ENCODE measurements around the gene MAD1L1.
"Not testable (repeated sequence)": the region's sequence is repeated elsewhere in the genome, so short reads cannot be mapped to it uniquely, and the experiment has no call there.

MAD1L1 gene

DNA sequence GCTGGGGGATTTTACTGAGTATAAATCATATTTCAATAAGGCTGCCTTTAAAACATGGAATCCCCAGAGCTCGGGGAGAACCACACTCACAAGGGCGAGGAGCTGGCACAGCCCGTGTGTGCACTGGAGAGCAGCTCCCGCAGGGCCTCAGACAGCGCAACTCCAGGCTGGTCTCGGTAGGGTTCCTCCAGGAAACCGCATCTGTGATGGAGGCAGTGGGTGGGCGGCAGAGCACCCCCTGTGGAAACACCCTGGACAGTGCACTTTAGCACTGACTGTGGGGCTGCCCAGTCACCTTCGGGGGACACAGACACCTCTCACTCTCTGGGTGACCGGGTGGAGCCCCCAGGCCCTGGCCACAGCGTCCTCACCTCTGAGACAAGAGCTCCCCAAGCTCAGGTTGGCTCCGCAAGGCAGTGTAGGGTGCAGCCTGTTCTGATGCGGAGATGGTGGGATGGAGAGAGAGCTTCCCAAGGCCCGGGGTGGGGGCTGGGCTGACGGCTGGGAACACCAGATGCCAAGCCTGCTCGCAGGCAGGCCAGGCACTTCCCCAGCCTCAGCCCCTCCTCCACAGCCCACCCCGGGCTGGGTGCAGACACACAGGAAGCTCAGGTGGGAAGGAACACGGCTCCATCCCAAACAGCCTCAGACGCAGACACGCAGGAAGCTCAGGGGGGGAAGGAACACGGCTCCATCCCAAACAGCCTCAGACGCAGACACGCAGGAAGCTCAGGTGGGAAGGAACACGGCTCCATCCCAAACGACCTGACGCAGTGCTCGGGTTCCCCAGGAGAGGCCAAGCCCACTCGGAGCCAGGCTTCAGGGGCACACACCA is 224.4 kb downstream of the MAD1L1 start:
- DNase-seq: no peak

DNA sequence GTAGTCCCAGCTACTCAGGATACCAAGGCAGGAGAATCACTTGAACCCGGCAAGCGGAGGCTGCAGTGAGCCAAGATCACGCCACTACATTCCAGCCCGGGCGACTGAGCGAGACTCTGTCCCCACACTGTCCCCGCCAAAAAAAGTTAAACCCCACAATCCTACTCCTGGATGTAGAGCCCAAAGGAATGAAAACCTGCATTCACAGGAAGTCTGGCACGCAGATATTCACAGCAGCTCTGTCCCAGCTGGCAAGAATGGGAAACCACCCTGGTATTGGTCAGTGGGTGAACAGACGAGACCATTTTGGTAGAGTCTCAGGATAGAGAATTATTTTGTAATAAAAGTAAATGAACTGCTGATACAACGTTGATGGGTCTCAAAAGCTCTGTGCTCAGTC is 225.2 kb downstream of the MAD1L1 start:
- no peak for DNase-seq

DNA sequence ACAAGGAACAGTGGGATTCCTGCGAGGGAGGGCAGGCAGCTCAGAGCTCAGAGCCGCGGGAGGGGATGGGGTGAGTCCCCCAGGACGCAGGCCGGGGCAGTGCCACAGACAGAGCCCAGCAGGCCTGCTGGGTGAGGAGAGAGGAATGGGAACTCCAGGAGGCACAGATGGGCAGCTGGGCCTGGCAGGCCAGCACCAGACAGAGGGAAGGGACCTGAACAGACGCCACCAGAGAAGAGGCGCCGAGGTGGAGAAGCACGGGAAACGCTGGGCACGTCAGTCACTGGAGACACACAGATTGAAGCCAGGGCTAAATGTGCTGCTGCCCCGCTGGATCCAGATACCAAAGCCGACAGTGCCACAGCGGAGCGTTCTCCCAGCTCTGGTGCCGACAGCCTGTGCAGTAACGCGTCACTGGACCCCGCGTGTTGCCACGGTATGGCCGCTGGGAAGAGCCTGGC is 225.8 kb downstream of the MAD1L1 start:
- DNase-seq: no peak

DNA sequence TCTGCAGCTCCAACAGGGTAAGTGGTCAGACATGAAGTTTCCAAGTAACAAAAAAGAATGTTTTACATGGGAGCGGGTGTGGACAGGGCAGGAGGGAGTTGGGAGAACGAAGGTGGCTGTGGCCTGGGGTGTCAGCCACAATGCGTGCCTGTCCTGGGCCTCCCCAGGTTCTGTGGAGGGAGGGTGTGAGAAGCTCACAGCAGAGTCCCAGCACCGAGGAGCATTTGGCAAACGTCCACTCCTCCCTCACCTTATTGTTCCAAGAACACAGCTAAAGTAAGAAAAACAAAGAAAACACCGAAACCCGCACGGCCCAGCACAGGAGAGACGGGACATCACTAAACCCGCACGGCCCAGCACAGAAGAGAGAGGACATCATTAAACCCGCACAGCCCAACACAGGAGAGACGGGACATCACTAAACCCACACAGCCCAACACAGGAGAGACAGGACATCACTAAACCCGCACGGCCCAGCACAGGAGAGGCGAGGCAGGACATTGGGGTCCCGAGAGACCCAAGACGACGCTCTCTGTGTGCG is 226.4 kb downstream of the MAD1L1 start:
- DNase-seq: no peak

DNA sequence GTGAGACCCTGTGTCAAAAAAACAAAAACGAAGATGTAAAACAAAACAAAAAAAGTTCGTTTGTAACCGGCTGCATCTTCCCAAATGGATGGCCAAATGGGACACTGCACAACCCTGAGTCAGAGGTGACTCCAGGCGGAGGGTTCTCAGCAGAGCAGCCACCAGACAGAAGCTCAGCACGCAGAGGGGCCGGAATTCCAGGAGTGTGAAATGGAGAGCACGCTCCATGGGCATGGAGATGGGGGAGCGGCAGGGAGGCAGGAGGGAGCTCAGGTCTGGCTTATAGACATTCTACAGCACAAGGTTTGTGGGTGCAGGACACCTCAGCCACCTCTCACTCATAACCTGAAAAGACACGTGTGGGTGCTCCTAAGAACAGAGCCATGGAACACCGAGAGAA is 227.0 kb downstream of the MAD1L1 start:
- no peak for DNase-seq

DNA sequence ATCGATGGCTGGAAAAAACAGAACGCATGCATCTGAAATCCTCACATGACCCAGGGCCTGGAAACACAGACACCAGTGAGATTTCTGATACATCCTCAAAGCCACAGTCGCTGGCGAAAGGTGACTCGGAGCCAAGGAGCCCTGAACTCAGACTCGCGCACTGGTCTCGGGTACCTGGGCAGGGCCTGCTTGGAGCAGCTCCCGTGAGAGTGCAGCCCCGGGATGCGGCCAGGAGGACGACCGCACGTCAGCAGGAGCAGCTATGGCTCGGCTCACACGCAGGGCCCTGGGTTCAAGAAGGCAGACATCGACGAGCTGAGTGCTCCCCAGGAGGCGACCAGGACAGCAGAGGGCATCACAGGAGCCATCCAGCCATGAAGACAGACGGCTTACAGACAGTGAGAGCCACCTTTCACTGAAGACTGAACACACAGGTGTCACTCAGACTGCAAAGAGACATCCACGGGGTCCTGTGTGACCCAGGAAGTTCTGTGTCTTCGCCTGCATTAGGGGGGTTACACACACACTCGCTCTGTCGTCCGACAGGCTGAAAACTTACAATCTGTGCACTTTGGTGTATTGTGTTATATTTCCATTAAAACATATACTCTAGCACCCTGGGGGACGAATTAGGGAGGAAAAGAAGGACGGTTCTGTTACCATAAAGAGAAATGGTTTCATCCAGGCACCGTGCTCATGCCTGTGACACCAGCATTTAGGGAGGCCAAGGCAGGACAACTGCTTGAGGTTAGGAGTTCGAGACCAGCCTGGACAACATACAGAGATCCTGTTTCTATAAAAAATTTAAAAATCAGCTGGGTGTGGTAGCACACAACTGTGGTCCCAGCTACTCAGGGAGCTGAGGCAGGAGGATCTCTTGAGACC is 227.7 kb downstream of the MAD1L1 start:
- DNase-seq: no peak

DNA sequence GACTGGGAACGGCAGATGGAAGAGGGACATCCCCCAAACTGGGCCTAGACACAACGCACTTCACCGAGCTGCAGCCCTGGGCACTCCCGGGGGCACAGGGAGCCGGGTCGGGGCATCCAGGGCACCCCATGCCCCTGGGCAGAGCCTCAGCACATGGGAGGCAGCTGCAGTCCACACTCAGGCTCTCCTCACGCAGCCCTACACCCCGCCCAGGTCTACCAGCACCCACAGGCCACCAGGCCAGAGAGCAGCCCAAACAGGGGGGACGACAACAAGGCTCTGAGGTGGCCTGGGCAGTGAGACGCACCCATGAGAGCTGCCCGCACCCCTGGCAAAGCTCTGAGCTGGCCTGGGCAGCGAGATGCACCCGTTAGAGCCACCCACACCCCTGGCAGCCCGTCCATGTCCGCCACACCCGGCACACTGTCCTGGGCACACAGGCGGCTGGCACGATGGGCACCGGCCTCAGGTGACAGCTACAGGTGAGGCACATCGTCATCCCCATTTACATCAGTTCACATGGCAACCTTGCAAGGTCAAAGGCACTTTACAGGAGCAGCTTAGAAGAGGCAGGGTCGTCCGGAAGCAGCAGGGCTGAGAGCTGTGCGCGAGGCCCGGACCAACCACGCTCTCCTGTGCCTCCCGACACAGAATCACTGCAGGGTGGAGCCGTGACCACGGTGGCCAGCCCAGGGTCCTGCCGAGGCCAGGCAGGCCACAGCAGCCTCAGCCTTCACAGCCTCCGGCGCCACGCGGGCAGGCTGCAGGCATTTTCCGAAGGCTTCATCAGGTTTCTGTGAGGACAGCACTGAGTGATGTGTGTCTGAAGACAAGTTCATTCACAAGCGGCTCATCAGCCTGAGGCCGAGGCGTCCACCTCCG is 228.6 kb downstream of the MAD1L1 start:
- DNase-seq: no peak

DNA sequence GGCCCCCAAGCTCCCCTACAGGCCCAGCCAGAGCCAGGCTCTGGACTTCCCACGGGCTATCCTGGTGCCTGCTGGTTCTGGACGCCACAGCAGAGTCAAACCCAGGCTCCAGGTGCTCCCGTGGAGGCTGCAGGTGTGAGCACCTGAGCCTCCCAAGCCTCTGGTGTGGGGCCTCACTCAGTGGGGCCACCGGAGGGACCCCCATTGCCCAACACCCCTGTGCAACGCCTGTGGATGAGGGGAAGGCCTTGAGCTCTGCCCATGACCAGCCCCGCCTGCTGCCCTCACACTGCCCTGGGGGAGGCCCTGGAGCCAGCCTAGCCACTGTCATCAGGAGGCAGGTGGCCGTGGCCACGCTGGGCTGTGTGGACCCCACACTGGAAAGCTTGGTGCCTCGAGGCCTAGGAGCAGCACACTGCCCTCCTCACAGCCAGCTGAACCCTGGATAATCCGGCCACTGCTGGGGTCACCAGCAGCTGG is 229.3 kb downstream of the MAD1L1 start:
- no peak for DNase-seq

DNA sequence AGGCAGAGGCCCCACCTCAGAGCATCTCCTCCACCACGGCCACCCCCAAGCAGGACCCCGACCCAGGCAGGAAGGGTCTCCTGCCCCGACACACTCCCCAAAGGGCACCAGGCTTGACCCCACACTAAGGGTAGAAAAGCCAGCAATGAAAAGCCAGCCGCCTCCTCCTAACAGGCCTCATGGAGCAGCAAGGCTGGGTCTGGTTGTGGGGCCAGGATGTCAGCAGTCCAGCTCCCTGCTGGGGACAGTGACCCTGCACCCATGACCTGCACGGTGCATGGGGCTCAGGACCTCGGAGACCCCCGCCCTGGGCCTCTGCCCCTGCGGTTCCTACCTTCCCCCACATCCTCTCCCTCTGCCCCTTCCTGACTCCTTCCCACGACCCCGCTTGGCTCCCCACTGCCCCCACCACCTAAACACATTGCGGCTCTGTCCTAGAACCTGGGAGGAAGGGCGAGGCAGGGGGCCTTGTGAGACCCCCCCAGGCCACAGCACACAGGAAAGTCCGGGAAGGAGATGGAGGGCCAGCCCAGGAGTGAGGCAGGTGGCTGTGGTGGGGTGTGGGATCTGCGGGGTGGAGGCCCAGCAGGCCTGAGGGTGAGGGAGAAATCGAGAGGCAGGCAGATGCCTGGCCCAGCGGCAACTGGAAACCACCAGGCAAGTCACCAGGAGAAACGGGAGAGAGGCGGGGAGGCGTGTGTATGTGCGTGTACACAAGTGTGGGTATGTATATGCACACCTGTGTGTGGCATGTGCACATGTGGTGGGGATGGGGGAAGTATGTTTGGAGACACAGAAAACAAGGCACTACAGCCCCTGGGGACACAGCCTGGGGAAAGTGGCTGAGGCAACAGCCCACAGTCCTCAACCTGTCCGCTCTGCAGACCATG is 229.9 kb downstream of the MAD1L1 start:
- no peak for DNase-seq

DNA sequence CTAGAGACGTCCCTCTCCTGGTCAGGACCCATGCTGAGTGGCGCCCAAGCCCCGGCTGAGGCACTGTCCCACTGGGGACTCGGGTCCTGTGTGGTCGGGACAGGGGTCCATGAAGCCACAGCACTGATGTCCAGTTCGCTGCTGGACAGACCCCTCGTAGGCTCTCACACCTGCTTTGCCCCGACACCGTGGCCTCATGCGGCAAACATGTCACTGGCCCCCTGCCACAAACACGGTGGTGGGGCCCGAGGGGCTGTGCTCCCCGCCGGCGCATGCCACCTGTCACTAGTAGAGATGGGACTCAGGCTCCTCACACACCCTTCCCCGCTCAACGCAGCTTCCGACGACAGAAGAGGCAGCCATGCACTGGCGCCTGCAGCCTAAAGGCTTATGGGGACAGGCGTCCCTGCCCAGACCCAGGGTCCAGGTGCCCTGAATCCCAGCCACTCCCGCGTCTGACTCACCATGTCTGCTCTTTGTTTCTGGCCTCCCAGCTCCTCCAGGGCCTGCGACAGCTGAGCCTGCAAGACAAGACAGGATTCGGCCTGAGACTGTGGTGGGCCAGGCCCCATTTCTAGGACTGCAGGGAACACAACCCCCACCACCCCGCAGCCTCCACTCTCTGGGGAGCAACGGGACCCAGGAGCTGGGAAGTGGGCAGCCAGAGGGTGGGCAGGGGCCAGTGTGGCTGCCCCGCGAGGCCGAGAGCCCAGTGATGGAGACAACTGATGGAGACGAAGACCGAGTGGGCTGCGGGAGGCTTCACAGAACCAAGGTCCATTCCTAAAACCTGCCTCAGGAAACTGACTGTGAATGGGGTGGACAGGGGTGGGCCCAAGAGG is 230.9 kb downstream of the MAD1L1 start:
- no peak for DNase-seq

DNA sequence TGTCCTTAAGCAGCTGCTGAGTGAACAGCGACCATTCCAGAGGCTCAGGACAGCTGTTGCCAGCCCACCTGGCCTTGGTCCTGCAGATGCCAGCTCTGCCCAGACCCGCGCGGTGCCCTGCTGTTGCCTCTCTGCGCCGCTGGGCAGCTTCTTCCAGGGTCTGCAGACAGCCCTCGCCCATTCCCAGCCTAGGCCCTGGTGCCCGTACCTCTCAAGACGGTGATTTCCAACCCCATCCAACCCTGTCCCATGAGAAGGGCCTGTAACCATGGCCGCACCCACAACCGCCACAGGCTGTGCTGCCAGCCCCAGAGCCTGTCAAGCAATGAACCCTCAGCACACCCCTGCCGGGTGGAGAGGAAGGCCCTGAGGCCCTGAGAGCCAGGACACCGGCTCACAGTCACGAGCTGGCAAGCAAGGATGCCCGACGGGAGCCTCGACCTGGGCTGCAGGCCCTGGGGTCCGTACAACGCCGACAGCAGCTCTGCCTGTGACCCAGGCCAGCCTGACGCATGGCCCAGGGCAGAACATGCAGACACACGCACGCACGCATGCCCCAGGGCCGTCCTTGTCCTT is 231.9 kb downstream of the MAD1L1 start:
- DNase-seq: no peak

DNA sequence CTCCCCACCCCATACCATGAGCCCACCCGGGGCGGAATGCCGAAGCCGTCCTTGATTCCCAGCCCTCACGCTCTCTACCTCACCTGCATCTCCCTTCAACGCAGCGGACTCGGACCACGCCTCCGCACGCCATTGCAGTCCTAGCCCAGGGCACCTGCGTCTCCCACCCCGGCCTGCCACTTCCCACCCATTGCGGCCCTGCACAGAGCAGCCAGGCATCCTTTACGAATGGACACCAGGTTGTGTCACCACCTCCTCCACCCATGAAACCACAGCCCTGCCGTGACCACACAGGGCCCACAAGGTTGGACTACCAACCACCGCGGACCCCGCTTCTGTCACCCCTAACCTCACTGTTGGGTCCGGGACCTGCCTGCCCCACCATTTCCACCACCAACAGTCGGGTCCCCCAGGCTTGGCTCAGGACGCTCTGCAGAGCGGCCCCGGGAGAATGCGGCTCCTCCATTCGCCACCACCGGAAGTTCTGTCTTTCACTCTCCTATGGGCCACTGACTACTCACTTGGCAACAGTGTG is 232.5 kb downstream of the MAD1L1 start:
- no peak for DNase-seq

DNA sequence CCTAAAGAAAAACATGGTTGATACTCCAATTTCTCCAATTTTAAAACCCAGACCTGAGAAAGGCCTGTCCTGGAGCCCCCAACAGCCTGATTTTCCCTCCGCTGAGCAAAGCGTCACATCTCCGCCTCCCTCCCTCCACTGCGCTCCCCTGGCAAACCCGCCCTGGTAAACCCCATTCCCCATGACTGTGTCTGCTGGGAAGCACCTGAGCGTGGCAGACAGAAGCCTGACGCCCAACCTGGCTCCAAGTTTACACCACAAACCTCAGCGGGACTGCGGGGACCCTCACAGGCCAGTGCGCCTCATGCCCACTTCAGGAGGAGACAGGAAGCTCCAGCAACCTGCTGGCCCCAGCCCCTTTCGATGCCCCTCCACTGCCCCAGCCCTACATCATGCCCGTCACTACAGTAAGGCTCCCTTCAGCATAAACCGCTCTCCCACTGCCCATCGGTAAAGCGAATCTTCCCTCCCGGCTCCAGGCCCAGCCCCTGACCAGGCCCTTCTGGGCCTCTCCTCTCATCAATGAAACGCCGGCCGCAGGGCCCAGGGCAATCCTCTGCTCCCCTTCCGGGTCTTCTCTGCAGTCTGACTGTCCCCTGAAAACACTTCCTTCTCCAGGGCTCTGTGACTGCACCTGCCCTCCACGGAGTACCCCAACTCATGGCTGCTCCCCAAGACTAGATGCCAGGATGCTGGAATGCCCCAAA is 233.3 kb downstream of the MAD1L1 start:
- DNase-seq: no peak

DNA sequence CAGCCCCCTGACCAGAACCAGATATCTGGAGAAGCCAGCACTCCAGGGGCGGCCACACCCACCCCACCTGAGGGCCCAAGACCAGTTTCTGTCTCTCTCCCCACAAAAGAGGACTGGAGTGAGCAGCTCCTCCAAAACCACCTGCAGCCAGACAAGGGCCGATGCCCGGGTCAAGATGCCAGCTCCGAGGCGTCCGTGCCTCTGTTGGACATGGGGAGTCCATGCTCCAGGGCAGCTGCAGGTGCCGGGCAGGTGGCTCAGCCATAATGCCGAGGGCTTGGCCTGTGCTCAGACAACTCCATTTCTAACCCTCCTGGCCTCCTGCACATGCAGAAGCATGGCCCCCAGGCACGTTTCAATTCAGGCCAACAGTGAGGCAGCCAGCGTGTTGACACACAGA is 234.6 kb downstream of the MAD1L1 start:
- DNase-seq: no peak

DNA sequence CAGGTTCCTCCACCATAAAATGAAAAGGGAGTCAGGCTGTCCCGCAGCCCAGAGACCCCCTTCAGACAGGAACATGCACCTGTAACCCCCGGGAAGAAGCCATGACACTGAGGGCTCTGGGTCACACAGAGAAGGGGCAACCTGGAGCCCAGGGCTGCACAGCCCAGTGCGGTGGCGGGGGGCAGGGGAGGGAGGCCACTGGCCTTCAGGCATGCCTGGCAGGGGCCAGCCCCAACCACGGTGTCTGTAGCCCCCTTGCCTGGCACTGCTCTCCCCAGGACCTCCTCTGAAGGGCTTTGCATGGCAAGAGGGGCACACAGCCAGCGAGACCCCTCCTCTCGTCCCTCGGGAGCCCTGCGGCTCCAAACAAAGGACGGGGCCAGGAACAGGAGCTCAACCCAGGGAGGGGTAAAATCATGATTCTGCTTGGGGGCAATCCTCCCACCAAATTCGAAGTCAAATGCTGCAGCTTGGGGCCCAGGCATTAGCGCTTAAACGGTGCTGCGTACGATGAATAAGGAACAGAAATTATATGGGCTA is 235.1 kb downstream of the MAD1L1 start:
- DNase-seq: no peak

DNA sequence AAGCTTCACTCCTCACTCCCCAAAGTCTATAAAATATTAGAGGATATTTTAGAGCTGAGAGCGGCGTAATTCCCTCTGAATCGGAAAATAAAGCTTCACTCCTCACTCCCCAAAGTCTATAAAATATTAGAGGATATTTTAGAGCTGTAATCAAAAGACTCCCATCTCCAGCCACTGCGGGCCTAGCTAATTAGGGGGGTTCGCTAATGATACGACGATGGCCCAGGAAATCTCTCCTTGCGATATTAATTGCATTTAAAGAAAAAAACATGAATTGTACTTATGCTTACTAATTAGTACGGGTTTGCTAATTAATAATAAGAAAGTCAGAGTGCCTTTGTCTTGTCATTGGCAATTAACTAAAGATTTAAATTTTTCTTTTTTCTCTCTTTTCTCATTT is 235.9 kb downstream of the MAD1L1 start:
- no peak for DNase-seq

DNA sequence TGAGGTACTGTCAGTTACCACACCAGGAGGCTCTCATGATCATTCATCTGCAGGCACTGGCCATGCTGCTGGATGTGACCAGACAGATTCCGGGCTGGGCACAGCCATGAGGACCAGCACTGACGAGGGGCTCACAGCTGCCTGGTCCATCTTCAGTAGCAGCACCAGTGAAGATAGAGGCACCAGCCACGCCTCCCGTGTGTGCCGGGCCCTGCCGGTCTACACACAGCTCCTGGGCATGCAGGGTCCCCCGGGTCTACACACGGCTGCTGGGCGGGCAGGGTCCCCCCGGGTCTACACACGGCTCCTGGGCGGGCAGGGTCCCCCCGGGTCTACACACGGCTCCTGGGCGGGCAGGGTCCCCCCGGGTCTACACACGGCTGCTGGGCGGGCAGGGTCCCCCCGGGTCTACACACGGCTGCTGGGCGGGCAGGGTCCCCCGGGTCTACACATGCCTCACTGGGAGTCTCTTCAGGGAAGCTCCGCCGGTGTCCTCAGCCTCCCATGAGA is 236.8 kb downstream of the MAD1L1 start:
- not testable (repeated sequence) for DNase-seq

DNA sequence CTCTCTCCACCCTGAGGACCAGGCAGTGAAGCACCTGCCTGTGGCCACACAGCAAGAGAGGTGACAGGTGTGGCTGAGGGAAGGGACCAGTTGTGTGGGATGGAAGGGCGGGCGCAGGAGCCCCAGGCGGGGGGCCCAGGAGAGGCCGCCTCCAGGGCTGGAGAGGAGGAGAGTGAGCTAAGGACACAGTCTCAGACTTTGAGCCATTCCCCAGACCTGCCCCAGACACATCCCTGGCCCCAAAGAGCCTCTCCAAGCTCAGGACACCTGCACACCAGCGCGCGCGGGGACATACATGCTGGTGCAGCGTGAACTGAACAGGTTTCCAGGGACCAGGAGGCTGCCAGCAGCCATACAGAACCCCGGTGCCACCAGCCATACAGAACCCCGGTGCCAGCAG is 237.3 kb downstream of the MAD1L1 start:
- DNase-seq: no peak

DNA sequence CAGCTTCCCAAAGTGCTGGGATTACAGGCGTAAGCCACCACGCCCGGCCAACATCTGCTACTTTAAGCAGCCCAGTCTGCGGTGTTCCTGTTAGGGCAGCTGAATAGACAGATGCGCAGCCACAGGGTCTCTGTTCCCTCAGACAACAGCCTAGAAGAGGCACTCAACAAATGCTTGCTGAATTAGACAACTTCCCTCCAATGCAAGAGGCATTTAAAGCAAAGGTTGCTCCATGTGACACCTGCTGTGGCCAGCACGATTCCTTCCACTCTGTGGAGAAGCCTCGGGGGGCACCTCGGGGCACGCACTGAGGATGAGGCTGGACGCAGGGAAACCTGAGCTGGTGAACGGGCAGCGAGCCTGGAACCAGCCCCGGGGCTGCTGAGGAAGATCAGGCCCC is 237.8 kb downstream of the MAD1L1 start:
- DNase-seq: no peak

All from T1000 (cell line).